Measurements from ENCODE around the gene WWOX.

DNA sequence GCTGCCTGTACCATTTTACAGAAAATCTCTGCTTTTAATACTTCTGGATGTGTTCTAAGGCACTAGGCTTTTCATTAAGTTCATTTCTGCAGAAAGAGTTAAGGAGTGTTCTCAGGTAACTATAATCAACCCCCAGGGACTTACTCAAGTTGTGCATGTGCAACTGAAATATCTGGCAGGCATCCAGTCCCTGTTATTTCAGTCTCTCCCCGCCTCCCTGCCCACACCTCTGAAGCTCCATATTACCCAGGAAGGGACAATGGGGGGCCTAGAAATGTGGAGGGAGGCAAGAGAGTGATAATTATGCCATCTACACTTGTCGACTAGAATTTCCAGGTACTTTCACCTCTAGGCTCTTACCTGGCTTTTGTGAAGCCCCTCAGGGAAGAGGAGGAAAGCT, 1068.9 kb downstream of the WWOX start:
- TF ChIP-seq POLR2A (IDR thresholded peaks at IDR 0.05; ENCODE audit: low read depth, low read length) (no peak), POLR2AphosphoS5 (IDR thresholded peaks at IDR 0.05; ENCODE audit: low read depth, low read length) (no peak)

Measured in GM12891 (cell line).